ENCODE results near the gene PGBD1.

Gene PGBD1

GRCh38 chr6:28263922-28264321, 17.4 kb upstream of the PGBD1 start:
- no peak for TF ChIP-seq CEBPB (IDR thresholded peaks at IDR 0.05)

GRCh38 chr6:28264834-28265401, 16.5 kb upstream of the PGBD1 start:
- TF ChIP-seq RAD21 (IDR thresholded peaks at IDR 0.05; ENCODE audit: low read depth) (no peak), CREB1 (IDR thresholded peaks at IDR 0.05; ENCODE audit: low read depth) (no peak), USF1 (IDR thresholded peaks at IDR 0.05) (no peak), CEBPB (IDR thresholded peaks at IDR 0.05) (no peak), EGR1 (IDR thresholded peaks at IDR 0.05) (no peak), YY1 (IDR thresholded peaks at IDR 0.05; ENCODE audit: low read depth) (no peak), TAF1 (IDR thresholded peaks at IDR 0.05; ENCODE audit: low read depth) (no peak), ZBTB7A (IDR thresholded peaks at IDR 0.05; ENCODE audit: low read depth) (no peak), EP300 (IDR thresholded peaks at IDR 0.05; ENCODE audit: borderline replicate concordance) (no peak), TEAD4 (IDR thresholded peaks at IDR 0.05) (no peak), NFIC (IDR thresholded peaks at IDR 0.05) (no peak), REST (IDR thresholded peaks at IDR 0.05; ENCODE audit: low read depth) (no peak), MAX (IDR thresholded peaks at IDR 0.05) (no peak), FOXM1 (IDR thresholded peaks at IDR 0.05; ENCODE audit: borderline replicate concordance, low read depth) (no peak)

GRCh38 chr6:28266563-28266961, 14.8 kb upstream of the PGBD1 start:
- TF ChIP-seq ZBTB7A (IDR thresholded peaks at IDR 0.05; ENCODE audit: low read depth), result no peak
- no peak for TF ChIP-seq TAF1 (IDR thresholded peaks at IDR 0.05; ENCODE audit: low read depth)
- no peak for TF ChIP-seq CEBPB (IDR thresholded peaks at IDR 0.05)
- TF ChIP-seq EGR1 (IDR thresholded peaks at IDR 0.05), result no peak
- TF ChIP-seq NFIC (IDR thresholded peaks at IDR 0.05), result no peak
- no peak for TF ChIP-seq CREB1 (IDR thresholded peaks at IDR 0.05; ENCODE audit: low read depth)
- TF ChIP-seq YY1 (IDR thresholded peaks at IDR 0.05; ENCODE audit: low read depth), result no peak
- TF ChIP-seq REST (IDR thresholded peaks at IDR 0.05; ENCODE audit: low read depth), result no peak
- no peak for TF ChIP-seq TCF12 (IDR thresholded peaks at IDR 0.05; ENCODE audit: low read depth)
- no peak for TF ChIP-seq TEAD4 (IDR thresholded peaks at IDR 0.05)
- TF ChIP-seq MAX (IDR thresholded peaks at IDR 0.05), result no peak
- no peak for TF ChIP-seq EP300 (IDR thresholded peaks at IDR 0.05; ENCODE audit: borderline replicate concordance)
- no peak for TF ChIP-seq USF1 (IDR thresholded peaks at IDR 0.05)
- no peak for TF ChIP-seq RAD21 (IDR thresholded peaks at IDR 0.05; ENCODE audit: low read depth)

GRCh38 chr6:28266962-28267694, 14.2 kb upstream of the PGBD1 start, which contains the start of gene ZSCAN26:
Gene ZSCAN26 (plus strand): TSS chr6:28267143. CDS start chr6:28271920, 4,777 bp downstream.
- peak; percentile 60; the same call in 1 of the 2 replicates for TF ChIP-seq YY1 (IDR thresholded peaks at IDR 0.05; ENCODE audit: low read depth)
- peak; percentile 21; the same call in 1 of the 2 replicates for TF ChIP-seq MAX (IDR thresholded peaks at IDR 0.05)
- peak; percentile 58; the same call in 1 of the 2 replicates for TF ChIP-seq TCF12 (IDR thresholded peaks at IDR 0.05; ENCODE audit: low read depth)
- peak; percentile 71 for TF ChIP-seq TAF1 (IDR thresholded peaks at IDR 0.05; ENCODE audit: low read depth)
- TF ChIP-seq ZBTB7A (IDR thresholded peaks at IDR 0.05; ENCODE audit: low read depth), result no peak; the same call in 1 of the 2 replicates

- TF ChIP-seq TCF12 (IDR thresholded peaks at IDR 0.05; ENCODE audit: low read depth) (no peak), RAD21 (IDR thresholded peaks at IDR 0.05; ENCODE audit: low read depth) (no peak), EP300 (IDR thresholded peaks at IDR 0.05; ENCODE audit: borderline replicate concordance) (no peak), EGR1 (IDR thresholded peaks at IDR 0.05) (no peak), MAX (IDR thresholded peaks at IDR 0.05) (no peak), CREB1 (IDR thresholded peaks at IDR 0.05; ENCODE audit: low read depth) (no peak), REST (IDR thresholded peaks at IDR 0.05; ENCODE audit: low read depth) (no peak), FOXM1 (IDR thresholded peaks at IDR 0.05; ENCODE audit: borderline replicate concordance, low read depth) (no peak), TEAD4 (IDR thresholded peaks at IDR 0.05) (no peak)
Observed at GRCh38 chr6:28267695-28268059, 13.7 kb upstream of the PGBD1 start.

Data from Ishikawa (cell line).